Keratinocyte (primary cell): ENCODE measurements around the gene FMN1.

Source experiments
- EZH2 ChIP-seq: IDR thresholded peaks from one replicate; pipeline ENCODE4 v1.6.1; 2012; ENCODE audit warnings: inconsistent platforms, mild to moderate bottlenecking, low read length, moderate library complexity
- TF ChIP-seq, protein P1 (sequence below), 3 experiments: IDR thresholded peaks in 1 of 3; conservative IDR thresholded peaks in 1 of 3; optimal IDR thresholded peaks in 1 of 3; 2 replicates in 2 of 3; 3 replicates in 1 of 3; pipeline versions ENCODE3 to v1.5.1; 2011; ENCODE audit warnings: low read length in 3 of 3, mild to moderate bottlenecking in 3 of 3, moderate library complexity in 2 of 3, control low read depth in 1 of 3, inconsistent platforms in 1 of 3; ENCODE audit not compliant: insufficient read depth in 2 of 3; ENCODE audit errors: extremely low read depth in 1 of 3

DNA sequence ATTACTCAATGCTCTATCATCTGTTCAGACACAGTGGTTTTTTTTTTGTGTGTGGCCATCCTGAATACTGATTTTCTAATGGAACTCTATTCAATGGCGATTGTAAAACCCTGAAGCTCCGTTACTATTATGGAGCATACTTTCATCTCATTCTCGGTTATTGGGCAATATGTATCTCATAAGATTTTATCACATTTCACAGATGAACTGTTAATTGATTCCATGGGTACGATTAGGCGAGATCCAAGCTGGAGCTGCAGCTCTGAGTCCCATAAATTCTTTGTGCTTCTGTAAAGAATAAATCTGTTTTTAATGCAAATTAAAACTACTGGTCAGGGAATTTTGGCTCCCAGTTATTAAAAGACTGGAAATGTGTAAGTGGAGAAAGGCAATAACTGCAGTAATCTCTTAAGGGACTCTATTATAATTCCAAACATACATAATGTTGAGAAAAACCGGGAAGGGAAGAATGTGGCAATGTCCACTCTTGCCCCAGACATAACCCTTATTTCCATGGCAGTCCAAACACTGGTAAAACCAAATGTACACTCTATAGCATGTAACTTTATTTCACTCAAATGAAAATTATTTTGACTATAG lies 394.5 kb downstream of the FMN1 start:
- TF ChIP-seq, protein P1, sequence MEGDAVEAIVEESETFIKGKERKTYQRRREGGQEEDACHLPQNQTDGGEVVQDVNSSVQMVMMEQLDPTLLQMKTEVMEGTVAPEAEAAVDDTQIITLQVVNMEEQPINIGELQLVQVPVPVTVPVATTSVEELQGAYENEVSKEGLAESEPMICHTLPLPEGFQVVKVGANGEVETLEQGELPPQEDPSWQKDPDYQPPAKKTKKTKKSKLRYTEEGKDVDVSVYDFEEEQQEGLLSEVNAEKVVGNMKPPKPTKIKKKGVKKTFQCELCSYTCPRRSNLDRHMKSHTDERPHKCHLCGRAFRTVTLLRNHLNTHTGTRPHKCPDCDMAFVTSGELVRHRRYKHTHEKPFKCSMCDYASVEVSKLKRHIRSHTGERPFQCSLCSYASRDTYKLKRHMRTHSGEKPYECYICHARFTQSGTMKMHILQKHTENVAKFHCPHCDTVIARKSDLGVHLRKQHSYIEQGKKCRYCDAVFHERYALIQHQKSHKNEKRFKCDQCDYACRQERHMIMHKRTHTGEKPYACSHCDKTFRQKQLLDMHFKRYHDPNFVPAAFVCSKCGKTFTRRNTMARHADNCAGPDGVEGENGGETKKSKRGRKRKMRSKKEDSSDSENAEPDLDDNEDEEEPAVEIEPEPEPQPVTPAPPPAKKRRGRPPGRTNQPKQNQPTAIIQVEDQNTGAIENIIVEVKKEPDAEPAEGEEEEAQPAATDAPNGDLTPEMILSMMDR (optimal IDR thresholded peaks at IDR 0.05 in 1 of 3, IDR thresholded peaks at IDR 0.05 in 1 of 3, conservative IDR thresholded peaks at IDR 0.05 in 1 of 3; ENCODE audit: extremely low read depth in 1 of 3, insufficient read depth in 2 of 3, low read length in 3 of 3), result no peak
- no peak for TF ChIP-seq EZH2
